GM12878 (cell line): Measurements from ENCODE around the gene PRDM12.

Experiments used
- MAX ChIP-seq: IDR thresholded peaks from 2 replicates; pipeline ENCODE4 v1.6.1; 2012; ENCODE audit warnings: low read depth, low read length, improper control_type of control experiment
- TF ChIP-seq, protein P1 (sequence below): IDR thresholded peaks from 2 replicates; pipeline ENCODE4 v1.6.1; 2011; ENCODE audit warnings: low read depth, low read length, improper control_type of control experiment, borderline replicate concordance

DNA sequence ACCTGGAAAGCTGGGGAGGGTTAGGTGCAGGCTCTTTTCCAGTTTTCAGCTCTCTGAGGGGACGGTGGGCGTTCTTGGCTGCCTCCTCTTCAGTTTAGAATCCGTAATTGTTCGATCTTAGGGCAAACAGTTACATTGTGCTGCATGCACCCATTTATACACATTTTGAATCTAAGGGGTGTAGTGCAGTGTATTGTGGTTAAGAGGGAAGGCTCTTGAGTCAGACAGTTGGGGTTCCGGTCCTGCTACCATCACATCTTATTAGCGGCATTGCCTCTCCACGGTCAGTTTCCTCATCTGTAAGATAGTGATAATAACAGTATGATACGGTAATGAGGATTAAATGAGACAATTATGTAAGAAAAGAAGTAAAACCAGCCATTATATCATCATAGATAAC lies 29.8 kb downstream of the PRDM12 start:
- TF ChIP-seq, protein P1, sequence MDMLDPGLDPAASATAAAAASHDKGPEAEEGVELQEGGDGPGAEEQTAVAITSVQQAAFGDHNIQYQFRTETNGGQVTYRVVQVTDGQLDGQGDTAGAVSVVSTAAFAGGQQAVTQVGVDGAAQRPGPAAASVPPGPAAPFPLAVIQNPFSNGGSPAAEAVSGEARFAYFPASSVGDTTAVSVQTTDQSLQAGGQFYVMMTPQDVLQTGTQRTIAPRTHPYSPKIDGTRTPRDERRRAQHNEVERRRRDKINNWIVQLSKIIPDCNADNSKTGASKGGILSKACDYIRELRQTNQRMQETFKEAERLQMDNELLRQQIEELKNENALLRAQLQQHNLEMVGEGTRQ, result no peak
- TF ChIP-seq MAX, result no peak
